Esophagus squamous epithelium (tissue), 4 donors: ENCODE results near the gene SLF2.

Experiments used
- CTCF ChIP-seq, 6 experiments: fragments of 450-650 bp in 4 of 6; fragments of 200-600 bp in 2 of 6; sonication (generic) in 2 of 6; IDR thresholded peaks; one replicate each; pipeline ENCODE4 v1.5.1; 2016 to 2019; ENCODE audit warnings: antibody characterized with exemption in 6 of 6, mild to moderate bottlenecking in 4 of 6, moderate library complexity in 4 of 6
- POLR2A ChIP-seq, 4 donors: fragments of 450-650 bp; IDR thresholded peaks; one replicate each; pipeline ENCODE4 v1.6.1; 2017; ENCODE audit warnings: antibody characterized with exemption in 4 of 4, mild to moderate bottlenecking in 4 of 4, moderate library complexity in 3 of 4

- TF ChIP-seq CTCF (IDR thresholded peaks at IDR 0.05) (no peak), POLR2A (IDR thresholded peaks at IDR 0.05) (no peak)
These were observed 49.8 kb downstream of the SLF2 start for GRCh38 chr10:100962351-100963080.
